Prostate gland (tissue), 2 donors: ENCODE measurements around the gene ZC2HC1C.

Experiments used
- POLR2A ChIP-seq: fragments of 450-650 bp; IDR thresholded peaks from one replicate; pipeline ENCODE4 v1.6.1; 2016; ENCODE audit warnings: antibody characterized with exemption, mild to moderate bottlenecking
- POLR2AphosphoS5 ChIP-seq: sonication (generic); formaldehyde crosslinking; IDR thresholded peaks from one replicate; pipeline ENCODE4 v1.6.1; 2017; ENCODE audit warnings: antibody characterized with exemption
- TF ChIP-seq, protein P1 (sequence below), 4 experiments: fragments of 200-600 bp in 2 of 4; fragments of 450-650 bp in 2 of 4; sonication (generic) in 2 of 4; IDR thresholded peaks; 1 replicate in 3 of 4; 2 replicates in 1 of 4; pipeline ENCODE4 v1.5.1; 2016 to 2019; ENCODE audit warnings: antibody characterized with exemption in 4 of 4, mild to moderate bottlenecking in 2 of 4, moderate library complexity in 2 of 4

DNA sequence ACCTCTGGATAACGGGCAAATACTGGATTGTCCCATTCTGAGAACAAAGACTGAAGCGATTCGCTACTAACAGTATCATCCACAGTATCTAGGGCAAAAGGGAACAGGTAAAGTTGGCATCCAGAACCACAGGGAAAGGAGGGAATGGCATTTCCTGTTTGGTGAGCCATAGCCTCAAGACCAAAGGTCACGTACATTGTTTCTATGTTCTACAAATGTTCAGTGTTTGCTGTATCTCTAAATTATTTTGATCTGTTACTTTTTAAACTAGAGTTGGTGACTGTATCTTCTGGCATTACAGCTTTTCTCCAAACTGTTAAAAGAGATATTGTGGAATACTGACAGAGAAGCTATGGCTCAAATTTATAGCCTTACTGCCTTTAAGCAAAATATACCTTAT is 27.8 kb upstream of the ZC2HC1C start:
- TF ChIP-seq, protein P1, sequence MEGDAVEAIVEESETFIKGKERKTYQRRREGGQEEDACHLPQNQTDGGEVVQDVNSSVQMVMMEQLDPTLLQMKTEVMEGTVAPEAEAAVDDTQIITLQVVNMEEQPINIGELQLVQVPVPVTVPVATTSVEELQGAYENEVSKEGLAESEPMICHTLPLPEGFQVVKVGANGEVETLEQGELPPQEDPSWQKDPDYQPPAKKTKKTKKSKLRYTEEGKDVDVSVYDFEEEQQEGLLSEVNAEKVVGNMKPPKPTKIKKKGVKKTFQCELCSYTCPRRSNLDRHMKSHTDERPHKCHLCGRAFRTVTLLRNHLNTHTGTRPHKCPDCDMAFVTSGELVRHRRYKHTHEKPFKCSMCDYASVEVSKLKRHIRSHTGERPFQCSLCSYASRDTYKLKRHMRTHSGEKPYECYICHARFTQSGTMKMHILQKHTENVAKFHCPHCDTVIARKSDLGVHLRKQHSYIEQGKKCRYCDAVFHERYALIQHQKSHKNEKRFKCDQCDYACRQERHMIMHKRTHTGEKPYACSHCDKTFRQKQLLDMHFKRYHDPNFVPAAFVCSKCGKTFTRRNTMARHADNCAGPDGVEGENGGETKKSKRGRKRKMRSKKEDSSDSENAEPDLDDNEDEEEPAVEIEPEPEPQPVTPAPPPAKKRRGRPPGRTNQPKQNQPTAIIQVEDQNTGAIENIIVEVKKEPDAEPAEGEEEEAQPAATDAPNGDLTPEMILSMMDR (IDR thresholded peaks at IDR 0.05), result no peak
- no peak for TF ChIP-seq POLR2AphosphoS5
- TF ChIP-seq POLR2A, result no peak
